Raji (cell line): ENCODE results near the gene MEX3A.

Experiments used
- POLR2A ChIP-seq: IDR thresholded peaks from 2 replicates; pipeline ENCODE4 v1.6.1; 2011; ENCODE audit warnings: low read depth, low read length, control low read depth; ENCODE audit not compliant: insufficient read depth

MEX3A gene

DNA sequence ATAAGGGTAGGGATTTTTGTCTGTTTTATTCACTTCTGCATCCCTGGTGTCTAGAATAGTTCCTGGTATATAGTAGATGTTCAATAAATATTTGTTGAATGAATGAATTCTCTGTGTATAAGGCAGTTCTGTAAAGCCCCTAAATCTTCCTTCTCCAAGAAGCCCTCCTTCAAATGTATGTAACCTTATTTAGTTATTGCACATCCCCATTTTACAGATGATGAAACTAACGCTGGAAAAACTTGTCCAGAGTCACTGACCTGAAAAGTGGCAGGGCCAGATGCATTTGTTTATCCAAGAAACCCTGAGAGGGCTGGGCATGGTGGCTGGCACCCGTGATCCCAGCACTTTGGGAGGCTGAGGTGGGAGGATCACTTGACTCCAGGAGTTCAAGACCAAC is 28.0 kb upstream of the MEX3A start:
- no peak for TF ChIP-seq POLR2A

DNA sequence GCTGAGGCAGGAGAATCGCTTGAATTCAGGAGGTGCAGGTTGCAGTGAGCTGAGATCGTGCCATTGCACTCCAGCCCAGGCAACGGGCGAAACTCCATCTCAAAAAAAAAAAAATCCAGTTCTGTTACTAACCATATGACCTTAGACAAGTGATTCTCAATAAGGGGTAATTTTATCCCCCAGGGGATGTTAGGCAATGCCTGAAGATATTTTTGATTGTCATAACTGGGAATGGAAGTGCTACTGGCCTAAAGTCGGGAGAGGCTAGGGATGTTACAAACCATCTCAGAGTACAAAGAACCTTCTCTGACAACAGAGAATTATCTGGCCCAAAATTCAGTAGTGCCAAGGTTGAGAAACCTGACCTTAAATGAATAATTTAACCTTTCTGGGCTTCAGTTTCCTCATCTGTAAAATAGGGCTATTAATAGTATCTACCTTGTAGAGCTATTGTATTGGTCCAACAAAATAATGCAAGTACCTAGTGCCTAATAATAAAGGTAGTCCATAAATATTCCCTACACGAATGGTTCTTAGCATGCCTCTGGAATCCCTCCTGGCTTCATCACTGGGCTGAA is 26.5 kb upstream of the MEX3A start:
- no peak for TF ChIP-seq POLR2A

DNA sequence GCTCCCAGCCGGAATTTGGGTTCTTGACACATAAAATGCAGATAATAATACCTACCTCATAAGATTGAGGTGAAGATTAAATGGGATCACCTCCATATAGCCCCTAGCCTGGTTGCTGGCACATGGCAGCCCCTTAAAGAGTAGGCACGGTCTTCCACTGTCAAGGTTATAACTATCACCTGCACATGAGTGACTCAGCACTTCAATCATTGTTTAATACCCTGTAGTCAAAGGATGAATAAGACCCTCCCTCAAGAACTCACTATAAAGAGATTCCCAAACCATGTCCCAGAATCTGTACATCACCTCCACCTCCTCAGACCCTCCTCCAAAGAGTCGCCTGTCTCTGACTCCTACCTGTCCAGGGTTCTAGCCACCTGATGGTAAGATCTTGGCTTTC is 25.8 kb upstream of the MEX3A start:
- no peak for TF ChIP-seq POLR2A

DNA sequence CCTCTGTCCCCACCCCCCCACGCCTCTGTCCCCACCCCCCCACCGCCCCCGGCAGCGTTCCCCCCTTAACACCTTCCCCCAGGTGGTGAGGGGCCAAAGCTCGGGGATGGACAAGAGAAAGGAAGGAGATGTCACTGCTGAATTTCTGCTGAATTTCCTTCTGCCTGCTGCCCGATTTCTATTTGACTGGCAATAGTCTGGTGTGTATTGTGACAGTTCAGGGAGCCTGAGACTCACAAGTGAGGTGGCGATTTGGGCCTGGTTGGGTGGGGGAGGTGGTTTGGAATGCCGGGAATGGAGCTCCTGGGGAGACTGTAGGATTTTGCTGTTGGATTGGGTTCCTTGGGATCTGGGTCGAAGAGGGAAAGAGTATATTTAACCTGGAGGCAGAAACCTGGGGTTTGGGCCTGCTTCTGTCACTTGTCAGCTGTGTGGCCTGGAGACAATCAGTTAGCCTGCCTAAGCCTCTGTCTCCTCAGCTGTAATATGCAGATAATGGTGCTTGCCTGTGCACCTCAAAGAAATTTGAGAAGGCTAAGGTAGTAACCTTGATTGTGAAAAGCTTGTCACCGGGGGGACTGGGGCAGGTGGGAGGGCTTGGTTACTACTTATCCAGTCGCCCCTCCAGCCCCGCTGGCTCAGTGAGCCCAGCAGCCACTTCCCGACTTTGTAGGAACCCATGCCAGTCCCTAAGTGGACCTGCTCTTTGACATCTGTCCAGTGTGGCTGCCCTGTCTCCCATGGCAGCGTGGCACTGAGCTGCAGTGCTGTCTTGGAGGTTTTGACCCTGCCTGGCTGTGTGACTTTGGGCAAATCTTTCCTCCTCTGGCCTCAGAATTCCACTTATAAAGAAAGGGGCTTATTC is 24.6 kb upstream of the MEX3A start:
- no peak for TF ChIP-seq POLR2A

DNA sequence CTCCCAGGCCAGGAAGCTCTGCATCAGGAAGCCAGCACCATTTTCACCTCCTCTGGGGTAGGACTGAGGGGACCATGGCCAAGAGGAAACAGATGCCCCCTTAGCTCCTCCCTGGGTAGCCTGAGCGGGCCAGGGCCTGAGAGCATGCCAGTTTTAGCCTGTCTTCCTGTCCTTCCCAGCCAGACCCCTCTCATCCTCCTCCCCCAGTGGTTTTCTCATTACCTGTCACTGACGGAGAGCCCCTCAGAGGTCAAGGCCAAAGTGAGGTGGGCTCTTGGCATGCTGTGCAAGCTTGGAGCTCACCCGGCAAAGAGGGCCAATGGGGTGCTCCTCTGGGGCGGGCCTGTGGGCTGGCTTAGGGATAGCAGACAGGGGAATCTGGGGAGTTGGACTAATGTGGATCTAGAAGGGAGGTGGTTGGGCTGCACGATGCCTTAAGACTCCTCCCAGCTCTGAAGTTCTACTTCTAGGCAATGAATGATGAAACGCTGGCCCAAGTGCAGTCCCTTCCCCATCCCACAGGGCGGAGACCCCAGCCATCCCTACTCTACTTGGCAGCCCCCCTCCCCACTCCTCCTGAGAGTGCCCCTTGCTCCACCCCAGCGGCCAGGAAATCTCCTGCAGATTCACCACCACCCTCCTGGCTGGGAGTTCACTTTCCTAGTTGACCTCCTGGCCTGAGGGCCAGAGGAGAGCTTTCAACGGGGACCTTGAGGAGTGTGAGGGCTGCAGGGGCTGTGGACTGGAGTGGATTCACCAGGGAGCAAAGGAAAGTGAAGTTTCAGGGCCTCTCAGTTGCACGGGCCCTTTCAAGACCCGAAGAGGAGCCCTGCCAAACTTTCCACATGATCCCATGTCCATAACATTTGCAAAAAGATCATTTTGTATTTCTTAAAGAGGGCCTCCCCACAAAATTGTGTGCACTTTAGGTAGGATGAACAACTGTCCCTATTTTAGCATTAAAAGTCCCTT is 22.9 kb upstream of the MEX3A start:
- no peak for TF ChIP-seq POLR2A

DNA sequence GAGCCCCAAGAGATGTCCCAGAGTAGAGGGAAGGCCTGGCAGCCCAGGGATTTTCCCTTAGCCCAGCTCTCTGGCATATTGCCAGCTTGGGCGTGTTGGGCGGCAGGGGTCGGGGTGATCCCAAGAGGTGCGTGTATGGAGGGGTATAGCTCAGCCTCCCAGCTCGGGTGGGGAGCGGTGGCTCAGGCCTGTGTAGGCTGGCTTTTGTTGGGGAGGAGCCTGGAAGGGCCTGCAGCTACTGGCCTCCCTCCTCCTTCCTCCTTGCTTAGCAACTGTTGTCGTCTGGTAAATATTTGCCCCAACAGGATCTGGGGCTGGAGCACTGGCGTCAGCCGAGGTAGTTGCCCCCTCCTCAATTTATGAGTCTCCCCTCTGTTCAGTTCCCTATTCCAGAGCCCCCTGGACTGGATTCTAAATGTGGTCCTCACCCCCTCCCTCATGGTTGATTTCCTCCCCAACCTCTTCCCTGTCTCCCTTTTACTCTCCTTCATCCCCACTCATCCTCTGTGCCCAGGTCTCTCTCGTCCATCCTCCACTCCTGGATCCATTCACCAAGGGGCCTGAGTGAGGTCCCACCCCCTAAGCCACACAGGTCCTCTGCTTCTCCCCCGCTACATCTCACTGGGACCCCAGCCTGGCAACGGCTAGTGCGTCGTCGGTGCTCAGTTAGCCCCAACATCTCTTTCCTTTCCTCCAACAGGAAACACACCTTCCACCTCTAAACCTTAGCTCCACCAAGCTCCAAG is 22.0 kb upstream of the MEX3A start:
- TF ChIP-seq POLR2A: no peak

DNA sequence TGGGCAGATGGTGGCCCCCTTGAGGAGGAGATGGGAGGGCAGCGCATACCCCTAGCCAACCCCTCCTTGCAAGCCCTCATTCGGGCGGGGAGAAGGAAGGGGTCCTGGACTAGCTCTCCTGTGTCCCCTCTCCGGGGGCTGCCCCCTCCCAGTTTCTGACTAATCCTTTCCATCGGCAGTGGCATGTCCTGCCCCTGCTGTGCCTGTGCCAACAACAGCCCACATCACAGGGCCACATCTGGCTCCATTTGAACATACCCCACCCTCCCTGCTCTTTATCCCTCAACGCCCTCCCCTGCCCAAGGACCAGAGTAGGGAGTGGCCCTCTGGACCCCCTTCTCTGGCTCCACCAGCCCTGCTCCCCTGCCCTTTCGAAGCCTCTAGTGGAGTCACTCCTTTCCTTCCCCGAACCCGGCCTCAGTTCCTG is 21.3 kb upstream of the MEX3A start:
- TF ChIP-seq POLR2A: no peak

DNA sequence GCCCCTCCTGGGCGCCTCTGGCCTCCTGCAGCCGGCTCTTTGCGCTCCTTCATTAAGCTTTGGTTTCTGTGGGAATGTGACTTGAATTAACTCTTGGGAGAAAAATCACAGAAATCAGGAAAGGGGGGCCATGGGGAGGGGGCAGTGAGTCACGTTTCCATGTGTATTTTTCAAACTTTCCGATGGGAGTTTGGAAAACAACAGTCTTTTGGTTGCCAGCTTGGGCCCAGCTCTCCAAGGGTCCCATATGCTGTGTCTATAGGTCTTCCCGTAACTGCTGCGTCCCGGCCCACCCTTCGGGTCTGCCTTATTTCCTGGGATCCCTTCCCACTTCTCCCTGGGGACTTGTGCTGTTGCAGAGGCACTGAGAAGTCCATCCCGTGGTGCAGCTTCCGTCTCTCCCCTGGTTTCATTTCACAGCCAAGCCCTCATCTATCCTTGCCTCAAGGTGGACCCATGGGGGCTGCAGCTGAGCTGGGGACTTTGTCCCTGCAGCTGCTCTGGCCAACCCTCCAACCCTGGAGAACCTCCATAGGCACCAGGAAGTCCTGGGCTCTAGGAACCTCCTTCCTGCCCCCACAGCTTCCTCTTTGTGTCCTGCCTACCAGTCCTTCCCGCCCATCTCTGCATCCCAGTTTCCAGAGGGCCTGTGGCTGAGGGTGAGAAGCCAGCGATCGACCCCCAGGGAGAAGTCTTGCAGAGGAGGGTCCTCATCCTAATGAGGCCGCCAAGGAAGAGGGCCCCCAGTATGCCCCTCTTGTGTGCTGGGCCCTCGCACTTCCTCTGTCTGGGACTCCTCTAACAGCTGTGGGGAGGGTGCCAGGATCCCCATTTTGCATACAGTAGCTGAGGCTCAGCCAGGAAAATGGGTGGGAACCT is 20.6 kb upstream of the MEX3A start:
- no peak for TF ChIP-seq POLR2A

DNA sequence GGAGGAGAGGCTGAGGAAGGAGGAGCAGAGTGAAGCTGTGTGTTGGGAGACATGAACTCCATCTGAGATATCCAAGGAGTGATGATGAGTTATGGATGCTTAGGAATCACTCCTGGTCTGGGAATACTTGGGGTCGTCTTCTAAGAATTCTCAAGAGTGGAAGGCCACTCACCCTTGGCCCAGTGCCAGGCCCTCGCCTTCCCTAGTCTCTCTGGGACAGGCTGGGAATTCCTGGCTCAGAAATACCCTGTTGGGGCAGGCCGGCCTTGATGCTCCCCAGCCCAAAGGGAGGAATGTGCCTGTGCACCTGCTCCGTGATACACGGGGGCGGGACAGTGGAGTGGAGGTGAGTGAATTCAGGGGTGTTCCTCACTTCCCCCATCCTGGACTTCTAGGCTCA is 19.6 kb upstream of the MEX3A start:
- TF ChIP-seq POLR2A: no peak

DNA sequence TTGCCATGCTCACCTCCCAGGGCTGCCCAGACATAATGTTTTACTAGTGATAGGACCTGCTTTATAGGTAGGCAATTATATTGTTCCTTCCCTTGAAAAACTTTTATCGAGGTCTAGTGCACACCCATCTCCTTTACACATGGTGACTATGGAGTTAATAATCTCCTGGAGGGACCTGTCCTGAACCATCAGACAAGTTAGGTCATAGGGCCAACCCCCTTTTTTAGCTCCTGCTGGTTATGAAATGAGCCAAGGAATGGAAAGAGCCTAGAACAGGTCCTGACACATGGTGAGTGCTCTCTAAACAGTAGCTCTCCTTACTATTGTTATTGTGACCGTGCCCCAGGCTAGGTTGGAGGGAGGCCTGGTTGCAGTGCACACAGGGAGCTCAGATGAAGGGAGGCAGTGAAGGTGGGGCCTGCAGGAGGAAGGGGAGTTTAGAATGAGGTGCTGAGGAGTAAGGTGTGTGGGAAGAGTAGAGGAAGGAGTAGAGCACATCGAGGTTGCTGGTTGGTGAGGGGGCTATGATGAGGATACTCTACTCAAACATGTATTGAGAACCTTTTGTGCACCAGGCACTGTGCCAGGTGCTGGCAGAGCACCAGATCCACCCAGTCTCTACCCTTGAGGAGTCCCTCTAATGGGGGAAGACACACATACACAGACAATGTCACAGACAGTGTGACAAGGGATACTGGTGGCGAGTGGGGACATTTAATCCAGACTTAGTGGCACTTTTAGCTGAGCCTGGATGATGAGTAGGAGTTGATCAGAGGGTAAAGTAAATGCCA is 18.1 kb upstream of the MEX3A start:
- TF ChIP-seq POLR2A: no peak

DNA sequence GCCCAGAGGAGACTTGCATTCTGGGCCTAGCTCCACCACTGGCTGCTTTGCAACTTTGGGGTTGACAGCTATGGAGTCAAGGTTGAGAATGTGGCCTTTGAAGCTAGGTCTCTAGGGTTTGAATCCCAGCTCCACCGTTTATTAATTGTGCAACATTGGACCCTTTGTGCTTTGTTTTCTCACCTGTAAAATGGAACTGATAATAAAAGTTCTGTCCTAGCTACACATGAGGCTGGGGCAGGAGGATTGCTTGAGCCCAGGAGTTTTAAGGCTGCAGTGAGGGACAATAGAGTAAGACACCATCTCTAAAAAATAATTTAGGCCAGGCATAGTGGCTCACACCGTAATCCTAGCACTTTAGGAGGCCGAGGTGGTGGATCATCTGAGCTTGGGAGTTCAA is 17.0 kb upstream of the MEX3A start:
- no peak for TF ChIP-seq POLR2A

DNA sequence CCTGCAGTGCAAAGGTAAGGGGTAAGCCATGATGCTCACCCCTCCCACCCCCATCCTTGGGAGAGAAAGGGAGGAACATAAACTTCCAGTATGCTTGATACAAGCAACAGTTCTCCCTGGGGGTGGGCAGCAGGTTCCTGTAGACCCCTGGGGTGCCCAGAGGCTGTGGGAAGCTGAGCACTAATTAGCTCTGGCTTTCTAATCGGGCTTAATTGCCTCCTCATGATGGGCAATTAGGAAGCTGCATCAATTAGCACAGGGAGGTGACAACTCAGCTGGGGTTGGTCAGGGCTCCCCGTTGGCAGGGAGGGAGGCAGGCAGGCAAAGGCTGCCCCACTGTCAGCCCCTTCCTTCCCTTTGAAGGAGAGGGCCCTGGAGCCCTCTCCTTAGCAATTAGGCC is 16.5 kb upstream of the MEX3A start:
- TF ChIP-seq POLR2A: no peak

DNA sequence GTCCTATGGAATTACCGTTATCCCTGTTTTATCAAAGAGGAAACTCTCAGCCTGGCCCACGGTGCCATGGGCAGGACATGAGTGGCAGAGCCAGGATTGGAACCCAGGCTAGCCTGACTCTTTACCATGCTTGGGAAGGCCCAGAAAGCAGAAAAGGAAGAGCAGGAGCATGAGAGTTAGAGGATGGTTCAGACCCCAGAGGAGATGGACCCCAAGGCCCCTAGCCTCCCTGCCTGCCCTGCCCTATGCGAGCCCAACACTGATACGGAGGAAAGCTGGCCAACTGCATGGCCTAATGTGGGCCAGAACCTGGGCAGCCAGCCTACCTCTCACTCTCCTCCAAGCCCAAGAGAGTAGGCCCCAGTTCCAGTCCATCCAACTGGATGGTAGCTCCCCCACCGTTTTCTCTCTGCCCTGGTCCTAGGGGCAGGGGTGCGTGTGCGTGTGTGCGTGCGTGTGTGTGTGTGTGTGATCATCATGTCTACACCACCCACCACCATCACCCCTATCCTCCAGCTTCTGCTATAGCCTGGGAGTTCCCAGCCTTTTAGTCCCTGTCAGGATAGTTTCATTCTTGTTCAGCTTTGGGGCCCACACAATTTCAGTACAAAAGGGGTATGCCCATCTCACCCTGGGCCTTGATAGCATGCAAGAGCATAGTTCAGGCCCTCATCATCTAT is 15.4 kb upstream of the MEX3A start:
- TF ChIP-seq POLR2A: no peak
